Umbilical cord (tissue), 2 donors: ENCODE results near the gene USP2. TPM values are rescaled to one million over a fixed set of nuclear protein-coding genes. Genes with fewer than 3 reads are reported as not detected.
A peak's percentile ranks its signal among the peaks of the same experiment; 100 is the strongest.

Experiments
- DNase-seq: peaks from one replicate; pipeline ENCODE4 v3.0.0-alpha.2; 2015; ENCODE audit warnings: low spot score
- total RNA-seq: library from RNA; depleted of rRNA; stranded (reverse); fragments of >200 nt; gene quantifications from one replicate; pipeline ENCODE4 v1.2.3, GENCODE V29; 2014; ENCODE audit warnings: low replicate concordance; ENCODE audit not compliant: insufficient read depth

USP2 gene
- total RNA-seq, 1 donor from 2014 or later: 2.9 TPM

GRCh38 chr11:119324189-119324588 lies 57.3 kb downstream of the USP2 start:
- no peak for DNase-seq

GRCh38 chr11:119323532-119324033 lies 57.9 kb downstream of the USP2 start:
- peak; percentile 82 for DNase-seq

- DNase-seq: no peak
Measured at GRCh38 chr11:119322921-119323531, 58.5 kb downstream of the USP2 start.

GRCh38 chr11:119322360-119322739 lies 59.1 kb downstream of the USP2 start:
- DNase-seq: no peak

GRCh38 chr11:119320776-119321524 lies 60.5 kb downstream of the USP2 start:
- DNase-seq: peak; percentile 83

- peak; percentile 72 for DNase-seq
Measured at GRCh38 chr11:119320240-119320775, 61.2 kb downstream of the USP2 start.

GRCh38 chr11:119319700-119320239 lies 61.7 kb downstream of the USP2 start:
- peak; percentile 35 for DNase-seq

- DNase-seq: no peak
Measured at GRCh38 chr11:119319136-119319699, 62.3 kb downstream of the USP2 start.

- peak; percentile 65 for DNase-seq
Measured at GRCh38 chr11:119318240-119319135, 63.0 kb downstream of the USP2 start.

GRCh38 chr11:119317592-119318239 lies 63.8 kb downstream of the USP2 start:
- no peak for DNase-seq

- peak; percentile 50 for DNase-seq
Measured at GRCh38 chr11:119316729-119317591, 64.5 kb downstream of the USP2 start, which contains the start of gene MCAM. Gene MCAM (minus strand): TSS chr11:119317130. CDS start chr11:119317101, 29 bp downstream.

GRCh38 chr11:119316016-119316728 lies 65.3 kb downstream of the USP2 start:
- peak; percentile 51 for DNase-seq

- DNase-seq: peak; percentile 52
Measured at GRCh38 chr11:119315131-119316015, 66.1 kb downstream of the USP2 start.

- no peak for DNase-seq
Measured at GRCh38 chr11:119314726-119315125, 66.8 kb downstream of the USP2 start.

- no peak for DNase-seq
Measured at GRCh38 chr11:119310682-119311052, 70.8 kb downstream of the USP2 start.

- DNase-seq: no peak
Measured at GRCh38 chr11:119309953-119310681, 71.4 kb downstream of the USP2 start.

- DNase-seq: no peak
Measured at GRCh38 chr11:119309411-119309810, 72.1 kb downstream of the USP2 start.
